SHP77 (cell line): ENCODE results near the gene ENPP3.

Experiments
- DNase-seq, 2 experiments: peaks; one replicate each; lab custom pipeline; 2025; lab: John Stamatoyannopoulos, UW

Gene ENPP3

DNA sequence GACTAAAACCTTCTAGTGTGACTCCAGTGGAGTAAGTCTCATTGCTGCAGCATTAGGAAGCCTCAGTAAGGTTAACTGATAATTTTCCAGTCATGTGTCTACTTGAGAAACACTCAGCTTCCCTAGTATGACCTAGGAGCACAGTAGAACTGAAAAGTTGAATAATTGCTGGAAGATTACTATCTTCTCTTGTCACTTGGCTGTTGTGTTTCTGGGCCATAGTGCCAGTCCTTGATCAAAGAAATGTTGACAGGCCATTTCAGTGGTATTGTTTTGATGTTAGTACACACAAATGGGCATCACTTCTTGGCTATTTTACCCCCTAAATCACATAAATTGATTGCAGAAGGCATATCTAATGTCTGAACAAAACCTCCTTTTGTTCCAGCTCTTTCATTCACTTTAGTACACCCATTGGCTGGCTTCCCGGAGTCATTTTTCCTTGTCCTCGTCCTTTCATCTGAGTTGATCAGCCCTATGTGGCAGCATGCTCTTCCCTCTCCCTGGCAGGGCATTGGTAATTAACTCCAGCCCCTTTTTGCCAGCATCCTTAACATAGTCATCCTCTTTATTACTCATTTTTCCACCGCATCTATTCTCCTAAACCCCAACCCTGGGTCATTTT, 6.0 kb downstream of the ENPP3 start:
- DNase-seq: no peak

DNA sequence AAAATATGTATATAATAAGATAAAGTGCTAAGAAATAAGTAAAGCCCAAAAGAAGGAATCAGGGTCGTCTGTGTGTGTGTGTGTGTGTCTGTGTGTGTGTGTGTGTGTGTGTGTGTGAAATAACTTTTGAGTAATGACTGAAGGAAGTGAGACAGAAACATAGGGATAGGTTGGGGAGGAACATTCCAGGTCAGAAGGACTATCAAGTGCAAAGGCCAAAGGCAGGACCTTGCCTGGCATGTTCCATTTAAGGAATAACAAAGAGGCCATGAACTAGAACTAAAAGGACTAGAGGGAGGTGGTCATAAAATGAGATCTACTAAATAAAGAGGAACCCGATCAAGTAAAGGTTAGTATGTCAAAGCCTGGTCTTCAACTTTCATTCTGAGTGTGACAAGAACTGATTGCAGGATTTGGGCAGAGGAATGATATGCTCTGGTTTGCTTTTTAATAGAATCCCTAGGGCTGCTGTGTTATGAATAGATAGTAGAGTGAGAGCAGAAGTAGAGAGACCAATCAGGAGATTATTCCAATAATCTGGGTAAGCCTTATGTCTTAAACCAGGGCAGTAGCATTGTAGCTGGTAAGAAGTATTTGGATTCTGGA, 6.9 kb downstream of the ENPP3 start:
- DNase-seq: no peak

DNA sequence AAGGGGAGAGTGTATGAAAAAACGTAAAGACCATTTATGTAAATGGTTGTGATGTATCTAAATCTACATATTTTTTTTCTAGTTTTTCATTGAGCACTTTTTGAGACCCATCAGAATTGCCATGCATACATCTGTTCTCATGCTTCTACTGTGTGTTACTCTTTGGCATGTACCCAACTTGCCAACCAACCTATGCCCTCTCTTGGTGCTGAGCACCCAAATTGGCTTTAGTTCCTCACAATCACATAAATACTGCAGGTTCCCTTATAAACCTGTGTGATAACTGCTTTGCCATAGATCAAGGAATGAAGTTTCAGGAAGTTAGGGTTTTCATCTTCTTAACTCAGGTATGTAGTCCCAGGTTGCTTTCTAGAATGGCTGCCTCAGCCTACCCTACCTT, 7.8 kb downstream of the ENPP3 start:
- DNase-seq: no peak

DNA sequence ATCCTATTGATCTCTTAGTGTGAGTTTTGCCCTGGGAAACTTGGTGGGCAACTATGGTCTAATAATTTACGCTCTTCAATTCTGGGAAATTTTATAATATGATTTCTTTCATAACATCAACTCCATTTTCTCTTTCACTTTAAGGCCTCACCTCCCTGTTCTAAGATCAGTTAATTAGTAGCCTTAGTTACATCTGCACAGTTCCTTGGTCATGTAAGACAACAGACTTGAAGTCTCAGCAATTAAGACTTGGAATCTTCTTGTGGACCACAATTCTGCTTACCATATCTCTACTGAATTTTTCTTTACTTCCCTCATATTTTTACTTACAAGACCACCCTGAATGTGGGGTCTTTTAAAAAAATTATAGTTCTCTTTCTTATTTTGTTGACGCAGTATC, 8.7 kb downstream of the ENPP3 start:
- no peak for DNase-seq

DNA sequence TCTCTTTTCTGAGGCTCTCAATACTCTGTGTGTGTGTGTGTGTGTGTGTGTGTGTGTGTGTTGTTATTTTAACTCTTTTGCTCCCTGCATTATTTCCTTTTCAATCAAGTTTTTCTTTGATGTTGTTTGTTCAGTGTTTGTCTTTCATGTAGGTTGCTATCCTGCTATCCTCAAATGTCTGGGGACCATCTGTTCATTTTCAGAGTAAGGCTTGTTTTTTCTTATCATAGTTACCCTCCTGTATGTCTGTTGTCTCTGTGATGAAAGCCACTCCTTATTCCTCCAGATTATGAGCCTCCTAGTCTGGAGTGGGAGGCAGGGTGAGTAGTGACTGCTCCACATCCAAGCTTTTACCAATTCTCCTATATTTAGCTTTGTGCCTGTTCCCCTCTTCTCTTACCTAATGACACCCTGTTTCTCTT, 9.2 kb downstream of the ENPP3 start:
- no peak for DNase-seq

DNA sequence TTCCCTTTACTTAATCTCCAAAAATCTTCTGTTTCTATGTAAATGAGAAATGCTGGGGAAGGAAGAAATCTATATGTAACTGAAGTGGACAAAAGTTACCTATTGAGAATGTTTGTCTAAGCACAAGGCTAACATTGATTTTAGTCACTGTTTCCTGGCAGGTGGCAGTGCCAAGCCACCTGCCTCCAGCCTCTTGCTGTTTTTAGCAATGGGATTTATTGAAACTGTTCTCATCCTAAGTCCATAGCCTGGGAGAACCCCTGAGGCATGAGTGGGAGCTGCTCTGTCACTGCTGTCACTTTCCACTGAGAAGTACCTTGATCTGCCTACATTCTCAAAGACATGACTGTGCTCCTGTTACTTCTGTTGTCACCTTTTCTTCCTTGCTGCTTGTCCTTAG, 14.7 kb downstream of the ENPP3 start:
- DNase-seq: peak; percentile 68 to 78

DNA sequence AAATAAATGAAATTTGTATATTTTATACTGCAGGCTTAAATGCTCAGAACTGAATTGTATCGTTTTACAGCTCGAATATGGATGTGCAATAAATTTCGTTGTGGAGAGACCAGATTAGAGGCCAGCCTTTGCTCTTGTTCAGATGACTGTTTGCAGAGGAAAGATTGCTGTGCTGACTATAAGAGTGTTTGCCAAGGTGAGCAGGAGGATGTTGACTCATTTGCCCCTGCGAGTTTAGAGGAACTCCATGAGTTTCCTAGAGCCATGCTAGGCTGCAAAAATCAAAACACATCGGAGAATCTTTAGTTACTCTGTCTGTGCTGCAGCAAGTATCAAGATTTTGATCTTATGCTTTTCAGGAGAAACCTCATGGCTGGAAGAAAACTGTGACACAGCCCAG, 15.4 kb downstream of the ENPP3 start:
- DNase-seq: peak; percentile 11 to 19

DNA sequence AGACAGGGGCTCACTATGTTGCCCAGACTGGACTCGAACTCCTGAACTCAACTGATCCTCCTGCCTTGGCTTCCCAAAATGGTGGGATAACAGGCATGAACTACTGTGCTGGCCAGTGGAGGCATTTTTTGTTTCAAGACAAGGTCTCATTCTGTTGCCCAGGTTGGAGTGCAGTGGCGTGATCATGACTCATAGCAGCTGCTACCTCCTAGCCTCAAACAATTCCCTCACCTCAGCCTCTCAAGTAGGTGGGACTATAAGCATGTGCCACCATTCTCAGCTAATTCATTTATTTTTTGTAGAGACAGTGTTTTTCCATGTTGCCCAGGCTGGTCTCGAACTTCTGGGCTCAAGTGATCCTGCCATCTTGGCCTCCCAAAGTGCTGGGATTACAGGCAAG, 17.2 kb downstream of the ENPP3 start:
- DNase-seq: no peak

DNA sequence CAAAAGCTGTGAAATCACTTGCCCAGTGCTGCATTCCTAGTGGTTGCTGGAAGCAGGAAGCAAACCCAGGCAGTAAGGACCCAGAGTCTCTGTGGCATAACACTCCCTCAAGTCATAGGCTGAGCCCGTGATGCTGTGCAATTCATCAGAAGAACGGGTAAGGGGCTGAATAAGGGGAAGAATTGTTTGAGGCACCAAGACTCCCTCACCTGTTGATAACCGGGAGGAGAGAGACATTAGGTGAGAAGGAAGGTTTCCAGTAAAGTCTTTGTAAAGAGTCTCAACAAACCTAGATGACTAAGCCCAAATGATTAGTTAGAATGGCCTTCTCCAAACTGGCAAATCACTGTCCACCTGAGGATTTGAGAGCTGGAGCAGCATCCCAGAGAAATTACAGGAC, 18.3 kb downstream of the ENPP3 start:
- no peak for DNase-seq

DNA sequence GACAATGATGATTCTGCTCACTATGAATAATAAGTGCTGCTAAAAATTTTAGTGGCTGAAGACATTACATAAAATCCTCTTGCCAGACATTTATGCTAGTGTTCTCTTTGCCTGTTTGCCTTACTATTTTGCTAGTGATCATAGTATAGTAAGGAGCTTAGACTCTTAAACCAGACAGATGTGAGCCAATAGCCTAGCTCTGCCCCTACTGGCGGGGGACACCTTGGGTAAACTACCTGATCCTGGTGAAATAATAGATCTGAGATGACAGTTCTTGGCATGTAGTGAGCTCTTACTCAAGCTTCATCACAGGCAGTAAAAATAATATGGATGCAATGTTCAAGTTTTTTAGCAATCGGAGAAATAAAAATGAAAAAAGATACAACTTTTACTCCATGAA, 18.8 kb downstream of the ENPP3 start:
- DNase-seq: no peak

DNA sequence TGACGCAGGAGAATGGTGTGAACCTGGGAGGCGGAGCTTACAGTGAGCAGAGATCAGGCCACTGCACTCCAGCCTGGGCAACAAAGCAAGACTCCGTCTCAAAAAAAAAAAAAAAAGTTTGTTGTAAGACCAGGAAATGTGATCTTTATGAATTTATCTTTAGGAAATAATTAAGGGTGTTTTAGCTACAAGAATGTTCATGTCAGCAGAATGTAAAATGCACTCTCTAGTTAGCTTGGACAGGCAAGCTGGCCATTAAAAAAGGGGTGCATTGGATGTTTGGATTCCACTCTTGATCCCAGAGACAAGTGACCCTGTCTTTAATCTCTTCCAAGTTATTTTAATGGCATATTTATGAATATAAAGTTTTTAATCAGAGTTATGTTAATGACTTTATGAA, 19.6 kb downstream of the ENPP3 start:
- DNase-seq: no peak

DNA sequence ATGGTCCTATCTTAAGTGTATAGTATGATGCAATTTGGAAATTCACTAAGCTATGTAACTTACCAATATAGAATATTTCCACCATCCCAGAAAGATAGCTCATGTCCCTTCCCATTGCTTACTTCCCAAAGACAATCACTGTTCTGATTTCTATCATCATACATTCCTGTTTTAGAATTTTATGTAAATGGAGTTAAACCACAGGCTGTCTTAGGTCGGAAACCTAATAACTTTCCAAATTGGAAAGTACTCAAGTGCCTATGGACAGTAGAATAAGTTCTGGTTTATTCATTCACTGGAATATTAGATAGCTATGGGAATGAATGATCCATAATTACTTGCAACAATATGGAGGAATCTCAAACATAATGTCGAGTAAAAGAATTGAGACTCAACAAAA, 20.1 kb downstream of the ENPP3 start:
- no peak for DNase-seq

DNA sequence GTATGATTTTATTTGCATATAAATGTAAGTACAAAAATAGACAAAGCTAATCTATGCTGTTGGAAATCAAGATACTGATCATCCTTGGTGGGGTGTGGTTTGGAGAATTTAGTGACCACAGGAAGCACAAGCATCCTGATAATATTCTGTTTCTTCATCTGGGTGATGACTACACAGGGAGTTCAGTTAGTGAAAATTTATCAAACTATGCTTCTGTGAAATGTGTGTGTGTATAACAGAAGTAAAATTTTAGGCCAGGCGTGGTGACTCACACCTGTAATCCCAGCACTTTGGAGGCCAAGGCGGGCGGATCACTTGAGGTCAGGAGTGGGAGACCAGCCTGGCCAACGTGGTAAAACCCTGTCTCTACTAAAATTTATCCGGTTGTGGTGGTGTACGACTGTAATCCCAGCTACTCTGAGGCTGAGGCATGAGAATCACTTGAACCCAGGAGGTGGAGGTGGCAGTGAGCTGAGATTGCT, 20.6 kb downstream of the ENPP3 start:
- DNase-seq: no peak

DNA sequence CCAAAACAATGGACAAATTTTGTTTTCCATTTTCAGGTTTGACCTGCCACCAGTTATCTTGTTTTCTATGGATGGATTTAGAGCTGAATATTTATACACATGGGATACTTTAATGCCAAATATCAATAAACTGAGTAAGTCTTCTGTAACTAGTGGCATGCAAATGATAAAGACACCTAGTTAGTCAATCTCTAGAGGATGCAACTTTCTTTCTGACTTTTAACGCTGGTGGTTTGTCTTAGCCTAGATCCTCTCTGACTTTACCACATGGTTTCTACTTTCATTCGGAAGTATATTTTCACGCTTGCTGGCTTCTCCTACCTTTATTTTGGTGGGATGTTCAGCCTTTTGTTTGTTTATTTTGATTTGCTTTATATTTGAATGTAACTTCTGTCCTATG, 21.2 kb downstream of the ENPP3 start:
- no peak for DNase-seq

DNA sequence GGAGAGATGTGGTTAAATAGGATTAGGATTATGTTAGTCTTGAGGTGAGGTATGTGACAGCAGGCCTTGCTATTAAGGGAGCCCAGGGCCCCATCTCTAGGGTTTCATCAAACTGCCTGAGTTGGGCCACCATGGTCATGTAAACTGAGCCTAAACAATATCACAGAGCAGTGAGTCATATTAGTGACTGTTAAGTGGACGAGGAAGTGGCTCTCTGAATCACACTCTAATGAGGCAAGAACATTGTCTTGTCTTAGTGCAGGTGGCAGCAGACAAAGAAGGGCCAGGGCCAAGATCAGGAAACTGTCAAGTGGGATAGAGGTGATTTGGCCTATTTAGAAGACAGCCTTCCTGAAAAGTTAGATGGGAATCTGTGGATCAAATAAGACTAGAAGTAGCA, 23.1 kb downstream of the ENPP3 start:
- no peak for DNase-seq

DNA sequence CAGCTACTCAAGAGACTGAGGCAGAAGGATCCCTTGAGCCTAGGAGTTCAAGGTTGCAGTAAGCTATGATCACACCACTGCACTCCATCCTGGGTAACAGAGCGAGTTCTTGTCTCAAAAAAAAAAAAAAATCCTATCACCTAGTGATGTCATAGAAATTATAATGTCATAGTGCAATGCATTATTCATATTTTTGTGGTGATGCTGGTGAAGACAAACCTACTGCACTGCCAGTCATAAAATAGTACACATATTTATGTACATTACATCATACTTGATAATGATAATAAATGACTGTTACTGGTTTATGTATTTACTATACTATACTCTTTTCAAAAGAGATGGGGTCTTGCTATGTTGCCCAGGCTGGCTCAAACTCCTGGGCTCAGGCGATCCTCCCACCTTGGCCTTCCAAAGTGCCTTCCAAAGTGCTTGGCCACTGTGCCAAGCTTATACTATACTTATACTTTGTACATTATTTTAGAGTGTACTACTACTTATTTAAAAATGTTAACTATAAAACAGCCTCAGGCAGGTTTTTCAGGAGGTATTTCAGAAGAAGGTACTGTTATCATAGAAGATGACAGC, 26.6 kb downstream of the ENPP3 start:
- DNase-seq: no peak

DNA sequence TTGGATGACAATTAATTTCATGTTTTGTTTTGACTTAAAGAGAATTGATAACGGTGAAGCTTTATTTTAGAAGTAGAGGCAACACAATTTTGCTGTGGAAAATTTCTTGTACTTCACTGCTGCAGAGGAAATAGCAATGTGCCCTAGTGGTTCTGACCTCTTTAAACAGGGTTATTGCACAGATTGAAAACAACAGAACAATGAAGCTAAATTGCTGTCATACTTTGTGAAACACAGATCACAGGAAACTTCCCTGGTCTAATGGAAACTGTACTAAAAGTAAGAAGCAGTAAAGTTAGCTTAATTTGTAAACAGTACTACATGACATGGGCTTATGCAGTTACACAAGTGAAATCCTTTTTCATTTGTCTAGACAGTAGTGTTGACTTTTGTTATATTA, 32.8 kb downstream of the ENPP3 start:
- DNase-seq: no peak

DNA sequence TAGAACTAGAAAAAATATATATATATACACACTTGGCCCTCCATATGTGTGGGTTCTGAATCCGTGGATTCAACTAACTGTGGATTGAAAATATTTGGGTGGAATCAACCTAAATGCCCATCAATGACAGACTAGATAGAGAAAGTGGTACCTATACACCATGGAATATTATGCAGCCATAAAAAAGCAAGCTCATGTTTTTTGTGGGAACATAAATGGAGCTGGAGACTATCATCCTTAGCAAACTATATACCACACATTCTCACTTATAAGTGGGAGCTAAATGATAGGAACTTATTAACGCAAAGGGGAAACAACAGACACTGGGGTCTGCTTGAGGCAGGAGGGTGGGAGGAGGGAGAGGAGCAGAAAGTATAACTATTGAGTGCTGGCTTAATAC, 36.1 kb downstream of the ENPP3 start:
- DNase-seq: no peak

DNA sequence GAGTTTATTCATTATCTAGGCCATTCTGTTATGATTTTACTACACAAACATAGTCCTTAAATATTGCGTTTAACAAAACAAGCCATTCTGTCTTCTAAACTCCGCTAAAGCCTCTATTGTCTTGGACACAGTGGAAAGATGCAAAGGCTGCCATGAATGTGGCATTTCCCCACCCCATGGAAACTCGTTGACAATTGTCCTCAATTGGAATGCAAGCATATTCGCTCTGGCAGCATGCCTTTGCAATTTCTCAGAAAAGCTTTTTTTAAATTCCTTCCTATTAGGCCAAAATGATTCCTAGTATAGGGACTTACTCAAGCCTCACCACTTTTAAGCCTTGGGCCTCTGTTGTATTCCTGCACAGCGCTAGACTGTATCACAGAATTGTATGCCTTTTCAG, 41.3 kb downstream of the ENPP3 start:
- no peak for DNase-seq

DNA sequence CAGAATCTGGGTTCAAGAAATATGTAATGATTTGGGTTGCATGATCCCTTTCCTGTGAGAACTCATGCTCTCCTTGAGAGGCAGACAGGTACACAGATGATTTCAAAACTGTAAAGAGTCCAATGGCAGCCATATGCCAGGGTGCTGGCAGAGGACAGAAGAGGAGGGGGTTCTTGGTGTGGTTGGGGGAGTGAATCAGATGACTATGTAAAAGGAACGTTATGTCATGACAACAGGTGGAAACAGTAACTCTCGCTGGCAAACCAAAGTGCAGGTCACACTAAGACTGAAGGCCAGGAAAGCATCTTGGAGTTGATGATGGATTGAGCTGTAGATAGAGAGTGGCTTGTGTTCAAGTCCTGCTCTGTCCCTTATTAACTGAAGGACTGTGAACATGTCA, 43.8 kb downstream of the ENPP3 start:
- no peak for DNase-seq

DNA sequence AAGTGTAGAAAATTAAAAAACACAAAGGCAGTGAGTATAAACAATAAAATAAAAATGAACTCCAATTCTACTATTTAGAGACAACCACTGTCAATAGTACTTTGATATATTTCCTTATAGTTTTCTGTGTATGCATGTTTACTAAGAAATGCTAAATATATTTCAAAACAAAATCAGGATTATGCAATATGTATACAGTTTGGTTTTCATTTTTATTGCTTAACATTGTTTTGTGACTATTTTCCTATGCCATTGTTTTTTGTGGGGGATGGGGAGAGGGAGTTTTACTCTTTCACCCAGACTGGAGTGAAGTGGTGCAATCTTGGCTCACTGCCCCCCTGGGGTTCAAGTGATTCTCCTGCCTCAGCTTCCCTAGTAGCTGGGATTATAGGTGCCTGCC, 44.5 kb downstream of the ENPP3 start:
- no peak for DNase-seq

DNA sequence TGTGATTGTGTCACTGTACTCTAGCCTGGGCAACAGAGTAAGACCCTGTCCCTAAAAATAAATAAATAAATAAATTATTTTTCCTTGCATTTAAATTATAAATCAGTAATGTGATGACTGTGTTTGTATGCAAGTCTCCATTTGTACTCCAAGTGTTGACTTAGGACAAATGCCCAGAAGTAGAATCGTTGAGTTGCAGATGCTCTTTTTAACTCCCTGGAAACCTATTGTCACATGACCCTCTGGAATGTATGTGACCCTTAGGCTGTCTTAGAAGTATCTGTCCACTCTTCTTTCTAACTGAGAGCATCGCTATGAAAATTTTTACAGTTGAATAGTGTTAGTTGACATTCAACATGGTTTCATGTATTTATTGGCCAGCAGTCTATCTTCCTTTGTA, 45.3 kb downstream of the ENPP3 start:
- DNase-seq: no peak

DNA sequence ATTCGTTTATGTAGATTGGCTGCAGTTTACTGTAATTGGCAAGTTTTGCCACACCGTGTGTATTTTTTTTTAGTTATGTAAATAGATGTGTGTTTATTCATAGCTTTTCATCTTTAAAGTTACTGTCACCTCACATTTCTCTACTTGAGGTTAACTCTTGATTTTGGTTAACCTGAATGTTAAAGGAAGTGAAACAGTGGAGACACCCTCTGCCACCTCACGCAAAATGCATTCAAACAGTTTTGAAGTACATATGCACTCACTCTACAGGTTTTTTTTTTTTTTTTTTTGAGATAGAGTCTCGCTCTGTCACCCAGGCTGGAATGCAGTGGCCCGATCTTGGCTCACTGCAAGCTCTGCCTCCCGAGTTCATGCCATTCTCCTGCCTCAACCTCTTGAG, 46.4 kb downstream of the ENPP3 start:
- DNase-seq: no peak

DNA sequence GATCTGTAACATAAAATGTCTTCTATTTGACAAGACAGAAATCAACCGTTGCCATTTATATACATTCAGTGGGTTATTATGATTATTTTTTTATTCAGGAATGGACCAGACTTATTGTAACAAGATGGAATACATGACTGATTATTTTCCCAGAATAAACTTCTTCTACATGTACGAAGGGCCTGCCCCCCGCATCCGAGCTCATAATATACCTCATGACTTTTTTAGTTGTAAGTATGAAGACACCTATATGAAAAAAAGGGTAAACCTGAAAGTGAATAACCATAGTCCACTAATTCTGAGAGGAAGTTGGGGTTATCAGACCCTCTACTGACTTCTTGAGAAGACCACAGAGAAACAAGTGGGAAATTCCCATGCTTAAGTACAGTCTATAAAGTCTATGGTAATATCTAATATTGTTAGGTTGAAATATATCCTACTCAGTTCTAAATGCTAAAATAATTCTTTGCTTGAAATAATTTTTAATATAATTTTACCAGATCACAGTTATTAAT, 48.2 kb downstream of the ENPP3 start:
- no peak for DNase-seq
